WTC11 (cell line): ENCODE results near the gene ADGRG7.

ENCODE experiments used
- CREB1 ChIP-seq: sonication (generic); formaldehyde crosslinking; IDR thresholded peaks from 2 replicates; pipeline ENCODE4 v1.8.0; 2023; ENCODE audit warnings: mild to moderate bottlenecking, missing genetic modification reagents
- E2F1 ChIP-seq: sonication (generic); formaldehyde crosslinking; IDR thresholded peaks from 2 replicates; pipeline ENCODE4 v1.8.0; 2022; ENCODE audit warnings: mild to moderate bottlenecking, missing genetic modification reagents
- E2F4 ChIP-seq: sonication (generic); formaldehyde crosslinking; IDR thresholded peaks from 2 replicates; pipeline ENCODE4 v1.8.1; 2022; ENCODE audit warnings: low read depth, mild to moderate bottlenecking, moderate library complexity, missing genetic modification reagents, borderline replicate concordance
- ESRRA ChIP-seq: sonication (generic); formaldehyde crosslinking; IDR thresholded peaks from 2 replicates; pipeline ENCODE4 v1.8.1; 2022; ENCODE audit warnings: mild to moderate bottlenecking, missing genetic modification reagents, borderline replicate concordance
- MAX ChIP-seq: sonication (generic); formaldehyde crosslinking; IDR thresholded peaks from 2 replicates; pipeline ENCODE4 v1.8.0; 2022; ENCODE audit warnings: mild to moderate bottlenecking, missing genetic modification reagents
- MYBL2 ChIP-seq: sonication (generic); formaldehyde crosslinking; IDR thresholded peaks from 2 replicates; pipeline ENCODE4 v1.8.1; 2023; ENCODE audit warnings: mild to moderate bottlenecking, moderate library complexity, missing genetic modification reagents
- NR3C1 ChIP-seq: sonication (generic); formaldehyde crosslinking; conservative IDR thresholded peaks from 2 replicates; pipeline ENCODE4 v1.8.1; 2023; ENCODE audit warnings: low read depth, mild to moderate bottlenecking, missing genetic modification reagents
- SP1 ChIP-seq: sonication (generic); formaldehyde crosslinking; conservative IDR thresholded peaks from 2 replicates; pipeline ENCODE4 v1.8.1; 2022; ENCODE audit warnings: missing genetic modification reagents
- TEAD4 ChIP-seq: sonication (generic); formaldehyde crosslinking; IDR thresholded peaks from 2 replicates; pipeline ENCODE4 v1.8.0; 2022; ENCODE audit warnings: mild to moderate bottlenecking, missing genetic modification reagents
- ZBTB21 ChIP-seq: sonication (generic); formaldehyde crosslinking; IDR thresholded peaks from 2 replicates; pipeline ENCODE4 v1.8.1; 2023; ENCODE audit warnings: mild to moderate bottlenecking, missing genetic modification reagents, borderline replicate concordance
- TF ChIP-seq, protein P1 (sequence below): fragments of 200-600 bp; IDR thresholded peaks from 2 replicates; pipeline ENCODE4 v1.8.0; 2022; ENCODE audit warnings: antibody characterized with exemption

GRCh38 chr3:100580147-100580546 is 29.3 kb upstream of the ADGRG7 start:
- TF ChIP-seq, protein P1, sequence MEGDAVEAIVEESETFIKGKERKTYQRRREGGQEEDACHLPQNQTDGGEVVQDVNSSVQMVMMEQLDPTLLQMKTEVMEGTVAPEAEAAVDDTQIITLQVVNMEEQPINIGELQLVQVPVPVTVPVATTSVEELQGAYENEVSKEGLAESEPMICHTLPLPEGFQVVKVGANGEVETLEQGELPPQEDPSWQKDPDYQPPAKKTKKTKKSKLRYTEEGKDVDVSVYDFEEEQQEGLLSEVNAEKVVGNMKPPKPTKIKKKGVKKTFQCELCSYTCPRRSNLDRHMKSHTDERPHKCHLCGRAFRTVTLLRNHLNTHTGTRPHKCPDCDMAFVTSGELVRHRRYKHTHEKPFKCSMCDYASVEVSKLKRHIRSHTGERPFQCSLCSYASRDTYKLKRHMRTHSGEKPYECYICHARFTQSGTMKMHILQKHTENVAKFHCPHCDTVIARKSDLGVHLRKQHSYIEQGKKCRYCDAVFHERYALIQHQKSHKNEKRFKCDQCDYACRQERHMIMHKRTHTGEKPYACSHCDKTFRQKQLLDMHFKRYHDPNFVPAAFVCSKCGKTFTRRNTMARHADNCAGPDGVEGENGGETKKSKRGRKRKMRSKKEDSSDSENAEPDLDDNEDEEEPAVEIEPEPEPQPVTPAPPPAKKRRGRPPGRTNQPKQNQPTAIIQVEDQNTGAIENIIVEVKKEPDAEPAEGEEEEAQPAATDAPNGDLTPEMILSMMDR: no peak
- TF ChIP-seq ZBTB21: no peak
- TF ChIP-seq MAX (CRISPR knock-in tag): no peak
- no peak for TF ChIP-seq TEAD4
- no peak for TF ChIP-seq SP1
- TF ChIP-seq E2F1 (CRISPR knock-in tag): no peak
- TF ChIP-seq ESRRA (CRISPR knock-in tag): no peak
- no peak for TF ChIP-seq NR3C1 (CRISPR knock-in tag)
- TF ChIP-seq MYBL2 (CRISPR knock-in tag): no peak
- no peak for TF ChIP-seq E2F4
- no peak for TF ChIP-seq CREB1 (CRISPR knock-in tag)
